Osteoblast (primary cell): ENCODE data around the gene EIF4B. TPM values are rescaled to one million over a fixed set of nuclear protein-coding genes. Genes with fewer than 3 reads are reported as not detected.

Source experiments
- DNase-seq: peaks from one replicate; pipeline ENCODE4 v3.0.0; 2011; ENCODE audit warnings: low spot score, mixed read lengths; ENCODE audit not compliant: insufficient read length; ENCODE audit errors: missing footprints
- H2AFZ ChIP-seq: 2 replicates; pipeline ENCODE4 v1.6.0; 2011; ENCODE audit warnings: mild to moderate bottlenecking, low read length
- H3K27ac ChIP-seq: 2 replicates; pipeline ENCODE4 v1.5.1; 2011; ENCODE audit warnings: mild to moderate bottlenecking, low read depth, low read length, moderate library complexity
- H3K27me3 ChIP-seq: 2 replicates; pipeline ENCODE4 v1.6.0; 2012; ENCODE audit warnings: mild to moderate bottlenecking, control low read depth, inconsistent platforms, low read length, moderate library complexity; ENCODE audit not compliant: insufficient read depth
- H3K36me3 ChIP-seq: 2 replicates; pipeline ENCODE4 v1.5.1; 2011; ENCODE audit warnings: mild to moderate bottlenecking, low read length, control low read depth, moderate library complexity; ENCODE audit not compliant: insufficient read depth
- H3K4me1 ChIP-seq: 2 replicates; pipeline ENCODE4 v1.5.1; 2011; ENCODE audit warnings: mild to moderate bottlenecking, low read length, control low read depth, moderate library complexity; ENCODE audit not compliant: insufficient read depth
- H3K4me2 ChIP-seq: 2 replicates; pipeline ENCODE4 v1.6.0; 2011; ENCODE audit warnings: mild to moderate bottlenecking, low read length; ENCODE audit not compliant: insufficient read depth
- H3K4me3 ChIP-seq: fragments of 200-600 bp; sonication (generic); 3 replicates; pipeline ENCODE4 v1.5.1; 2012; ENCODE audit warnings: mild to moderate bottlenecking, low read length, inconsistent platforms; ENCODE audit not compliant: insufficient read depth
- H3K79me2 ChIP-seq: 2 replicates; pipeline ENCODE4 v1.6.0; 2012; ENCODE audit warnings: mild to moderate bottlenecking, low read length, control low read depth, inconsistent platforms; ENCODE audit not compliant: insufficient read depth
- H3K9me3 ChIP-seq: 2 replicates; pipeline ENCODE4 v1.5.1; 2011; ENCODE audit warnings: low read depth, low read length, control low read depth
- H4K20me1 ChIP-seq: 2 replicates; pipeline ENCODE4 v1.6.0; 2012; ENCODE audit warnings: mild to moderate bottlenecking, low read length, control low read depth; ENCODE audit not compliant: insufficient read depth
- total RNA-seq: library from RNA; depleted of rRNA; stranded (reverse); fragments of >200 nt; gene quantifications from 2 replicates; pipeline ENCODE4 v1.2.3, GENCODE V29; 2012
- TF ChIP-seq, protein P1 (sequence below): IDR thresholded peaks from 2 replicates; pipeline ENCODE4 v1.5.1; 2011; ENCODE audit warnings: mild to moderate bottlenecking, low read depth, low read length, moderate library complexity; ENCODE audit errors: extremely low read depth

EIF4B gene
- total RNA-seq, 1 donor = 1,332 TPM

DNA sequence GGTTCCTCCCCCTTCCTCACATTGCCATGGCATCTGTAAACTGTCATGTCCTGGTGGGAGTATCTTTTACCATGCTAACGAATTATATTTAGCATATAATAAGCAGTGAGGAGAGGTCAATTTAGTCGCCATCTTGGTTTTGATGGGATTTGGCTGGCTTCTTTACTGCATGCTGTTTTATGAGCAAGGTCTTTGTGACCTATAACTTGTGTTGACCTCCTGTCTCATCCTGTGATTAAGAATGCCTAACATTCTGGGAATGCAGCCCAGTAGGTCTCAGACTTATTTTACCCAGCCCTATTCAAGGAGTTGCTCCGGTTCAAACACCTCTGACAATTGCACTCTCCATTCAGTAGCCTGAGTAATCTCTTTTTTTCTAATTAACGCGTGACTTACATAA lies 2.1 kb upstream of the EIF4B start:
- H3K27ac ChIP-seq = no peak overlapping the region
- H3K9me3 ChIP-seq = no peaks in the 10 kb centered on the region
- peaks cover 36% of the 10 kb centered on the region for H3K79me2 ChIP-seq
- TF ChIP-seq, protein P1, sequence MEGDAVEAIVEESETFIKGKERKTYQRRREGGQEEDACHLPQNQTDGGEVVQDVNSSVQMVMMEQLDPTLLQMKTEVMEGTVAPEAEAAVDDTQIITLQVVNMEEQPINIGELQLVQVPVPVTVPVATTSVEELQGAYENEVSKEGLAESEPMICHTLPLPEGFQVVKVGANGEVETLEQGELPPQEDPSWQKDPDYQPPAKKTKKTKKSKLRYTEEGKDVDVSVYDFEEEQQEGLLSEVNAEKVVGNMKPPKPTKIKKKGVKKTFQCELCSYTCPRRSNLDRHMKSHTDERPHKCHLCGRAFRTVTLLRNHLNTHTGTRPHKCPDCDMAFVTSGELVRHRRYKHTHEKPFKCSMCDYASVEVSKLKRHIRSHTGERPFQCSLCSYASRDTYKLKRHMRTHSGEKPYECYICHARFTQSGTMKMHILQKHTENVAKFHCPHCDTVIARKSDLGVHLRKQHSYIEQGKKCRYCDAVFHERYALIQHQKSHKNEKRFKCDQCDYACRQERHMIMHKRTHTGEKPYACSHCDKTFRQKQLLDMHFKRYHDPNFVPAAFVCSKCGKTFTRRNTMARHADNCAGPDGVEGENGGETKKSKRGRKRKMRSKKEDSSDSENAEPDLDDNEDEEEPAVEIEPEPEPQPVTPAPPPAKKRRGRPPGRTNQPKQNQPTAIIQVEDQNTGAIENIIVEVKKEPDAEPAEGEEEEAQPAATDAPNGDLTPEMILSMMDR = no peak
- peaks cover 7% of the 10 kb centered on the region for H3K27me3 ChIP-seq
- H3K36me3 ChIP-seq = peaks cover 12% of the 10 kb centered on the region
- peaks cover 24% of the 10 kb centered on the region for H4K20me1 ChIP-seq
- H2AFZ ChIP-seq = peak overlapping the region; percentile 26
- DNase-seq = no peak
- H3K4me3 ChIP-seq = no peak overlapping the region
- H3K4me2 ChIP-seq = no peak overlapping the region
- peaks cover 35% of the 10 kb centered on the region for H3K4me1 ChIP-seq

- H2AFZ ChIP-seq = no peak overlapping the region
- DNase-seq = no peak
Measured at GRCh38 chr12:53004582-53004981, 1.7 kb upstream of the EIF4B start.

DNA sequence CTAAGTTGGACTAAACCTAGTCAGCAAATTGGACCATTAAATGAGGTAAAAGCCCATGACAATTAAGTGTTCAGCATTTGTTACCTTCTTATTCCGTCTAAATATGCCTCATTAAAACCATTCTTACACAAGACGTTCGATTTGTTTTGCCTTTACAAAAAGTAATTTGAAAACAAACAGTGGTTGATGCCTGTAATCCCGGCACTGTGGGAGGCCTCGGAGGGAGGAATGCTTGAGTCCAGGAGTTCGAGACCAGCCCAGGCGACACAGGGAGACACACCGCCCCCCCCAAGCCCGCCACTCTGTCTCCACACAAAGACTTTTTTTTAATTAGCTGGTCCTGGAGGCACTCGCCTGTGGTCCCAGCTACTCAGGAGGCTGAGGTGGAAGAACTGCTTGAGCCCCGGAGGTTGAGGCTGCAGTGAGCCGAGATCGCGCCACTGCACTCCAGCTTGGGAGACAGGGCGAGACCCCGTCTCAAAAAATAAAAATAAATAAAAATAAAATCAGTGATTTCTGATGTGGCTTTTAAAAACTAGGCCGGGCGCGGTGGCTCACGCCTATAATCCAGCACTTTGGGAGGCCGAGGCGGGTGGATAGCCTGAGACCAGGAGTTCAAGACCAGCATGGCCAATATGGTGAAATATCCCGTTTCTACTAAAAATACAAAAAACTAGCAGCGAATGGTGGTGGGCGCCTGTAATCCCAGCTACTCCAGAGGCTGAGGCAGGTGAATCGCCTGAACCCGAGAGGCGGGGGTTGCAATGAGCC lies 856 bp upstream of the EIF4B start:
- Histone ChIP-seq H3K9me3 (no peaks in the 10 kb centered on the region), H3K36me3 (peaks cover 15% of the 10 kb centered on the region), H4K20me1 (peaks cover 36% of the 10 kb centered on the region), H3K4me3 (peak overlapping the region; percentile 90), H3K4me1 (peaks cover 37% of the 10 kb centered on the region), H3K79me2 (peaks cover 48% of the 10 kb centered on the region), H3K27me3 (no peaks in the 10 kb centered on the region), H3K27ac (peak overlapping the region; percentile 85), H2AFZ (peak overlapping the region; percentile 89), H3K4me2 (peak overlapping the region; percentile 85)
- DNase-seq = no peak
- TF ChIP-seq, protein P1 = no peak

More at GRCh38 chr12:53004582-53004981, 1.7 kb upstream of the EIF4B start:
- H4K20me1 ChIP-seq = peaks cover 28% of the 10 kb centered on the region
- H3K4me2 ChIP-seq = peak overlapping the region; percentile 85
- H3K36me3 ChIP-seq = peaks cover 15% of the 10 kb centered on the region
- H3K4me3 ChIP-seq = peak overlapping the region; percentile 90
- H3K27ac ChIP-seq = peak overlapping the region; percentile 85
- H3K79me2 ChIP-seq = peaks cover 40% of the 10 kb centered on the region
- TF ChIP-seq, protein P1 = no peak
- peaks cover 37% of the 10 kb centered on the region for H3K4me1 ChIP-seq
- H3K9me3 ChIP-seq = no peaks in the 10 kb centered on the region
- peaks cover 4% of the 10 kb centered on the region for H3K27me3 ChIP-seq

DNA sequence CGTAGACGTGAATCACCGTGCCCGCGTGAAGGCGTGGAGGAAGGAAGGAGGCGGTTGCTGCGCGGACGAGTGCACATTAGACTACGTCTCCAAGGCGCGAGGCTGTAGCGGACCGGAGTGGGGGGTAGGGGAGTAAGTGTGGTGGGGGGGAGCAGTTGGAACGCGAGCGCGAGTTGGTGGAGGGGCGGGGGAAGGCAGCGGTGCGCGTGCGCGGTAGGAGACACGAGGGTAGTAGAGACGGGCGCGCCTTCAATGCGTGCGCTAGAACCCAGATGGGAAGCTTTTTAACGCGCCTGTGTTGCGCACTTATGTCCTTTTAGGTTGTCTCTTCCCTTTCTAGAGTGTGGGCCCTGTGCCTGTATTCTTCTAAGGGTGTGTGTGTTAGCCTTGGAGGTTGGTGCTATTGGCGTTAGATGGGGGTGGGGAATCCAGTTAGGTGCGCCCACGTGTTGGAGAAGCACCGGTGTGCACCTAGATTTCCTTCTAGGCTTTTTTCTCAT lies 604 bp downstream of the EIF4B start:
- Histone ChIP-seq H3K79me2 (peaks cover 63% of the 10 kb centered on the region), H3K4me1 (peaks cover 37% of the 10 kb centered on the region), H3K4me2 (peak overlapping the region; percentile 99), H4K20me1 (peaks cover 50% of the 10 kb centered on the region), H2AFZ (peak overlapping the region; percentile 97), H3K27me3 (no peaks in the 10 kb centered on the region), H3K4me3 (peak overlapping the region; percentile 90), H3K36me3 (peaks cover 24% of the 10 kb centered on the region), H3K27ac (peak overlapping the region; percentile 90), H3K9me3 (no peaks in the 10 kb centered on the region)
- DNase-seq = peak; percentile 79
- TF ChIP-seq, protein P1 = no peak
